Keratinocyte (primary cell): ENCODE data around the gene HMCN2. TPM values are rescaled to one million over a fixed set of nuclear protein-coding genes. Genes with fewer than 3 reads are reported as not detected.

ENCODE experiments used
- DNase-seq: peaks from one replicate; pipeline ENCODE4 v3.0.0-alpha.2; 2011; ENCODE audit warnings: low read depth, missing footprints, low spot score
- FAIRE-seq: peaks from 2 replicates; lab custom pipeline; 2011; peaks lifted over from hg19 to GRCh38; lab: Jason Lieb, UNC
- H2AFZ ChIP-seq: 2 replicates; pipeline ENCODE4 v1.6.0; 2012; ENCODE audit warnings: low read length, control low read depth, inconsistent platforms; ENCODE audit not compliant: control insufficient read depth
- H3K27ac ChIP-seq: 2 replicates; pipeline ENCODE4 v1.5.1; 2011; ENCODE audit warnings: low read length; ENCODE audit not compliant: control insufficient read depth, insufficient read depth
- H3K27me3 ChIP-seq: 3 replicates; pipeline ENCODE4 v1.6.0; 2011; ENCODE audit warnings: low read length; ENCODE audit not compliant: control insufficient read depth, insufficient read depth; ENCODE audit errors: extremely low read depth
- H3K36me3 ChIP-seq, 2 experiments: 2 replicates in 1 of 2; 3 replicates in 1 of 2; pipeline ENCODE4 v1.5.1; 2011; ENCODE audit warnings: low read length in 2 of 2, mild to moderate bottlenecking in 1 of 2; ENCODE audit not compliant: control insufficient read depth in 2 of 2, insufficient read depth in 2 of 2; ENCODE audit errors: extremely low read depth in 1 of 2
- H3K4me1 ChIP-seq: 3 replicates; pipeline ENCODE4 v1.5.1; 2011; ENCODE audit warnings: low read length; ENCODE audit not compliant: control insufficient read depth, insufficient read depth; ENCODE audit errors: extremely low read depth
- H3K4me2 ChIP-seq: 3 replicates; pipeline ENCODE4 v1.6.0; 2011; ENCODE audit warnings: low read depth, low read length; ENCODE audit not compliant: control insufficient read depth, insufficient read depth; ENCODE audit errors: extremely low read depth
- H3K4me3 ChIP-seq, 3 experiments: fragments of 200-600 bp in 1 of 3; sonication (generic) in 1 of 3; 2 replicates in 2 of 3; 3 replicates in 1 of 3; pipeline ENCODE4 v1.5.1; 2011 to 2016; ENCODE audit warnings: low read length in 3 of 3, mild to moderate bottlenecking in 3 of 3, control low read depth in 2 of 3, inconsistent platforms in 1 of 3, low read depth in 1 of 3, mixed read lengths in 1 of 3, mixed run types in 1 of 3, moderate library complexity in 1 of 3; ENCODE audit not compliant: control insufficient read depth in 2 of 3, insufficient read depth in 2 of 3; ENCODE audit errors: extremely low read depth in 1 of 3
- H3K79me2 ChIP-seq: 2 replicates; pipeline ENCODE4 v1.6.0; 2012; ENCODE audit warnings: low read length; ENCODE audit not compliant: control insufficient read depth, insufficient read depth
- H3K9ac ChIP-seq: 3 replicates; pipeline ENCODE4 v1.6.0; 2011; ENCODE audit warnings: low read length; ENCODE audit not compliant: control insufficient read depth, insufficient read depth; ENCODE audit errors: extremely low read depth
- H3K9me1 ChIP-seq: 3 replicates; pipeline ENCODE4 v1.6.0; 2011; ENCODE audit warnings: low read length; ENCODE audit not compliant: control insufficient read depth, insufficient read depth; ENCODE audit errors: extremely low read depth
- H3K9me3 ChIP-seq: 2 replicates; pipeline ENCODE4 v1.5.1; 2012; ENCODE audit warnings: low read depth, low read length; ENCODE audit not compliant: control insufficient read depth
- H4K20me1 ChIP-seq: 3 replicates; pipeline ENCODE4 v1.6.0; 2011; ENCODE audit warnings: low read length; ENCODE audit not compliant: control insufficient read depth, insufficient read depth; ENCODE audit errors: extremely low read depth
- CTCF ChIP-seq, 3 experiments: IDR thresholded peaks in 1 of 3; conservative IDR thresholded peaks in 1 of 3; optimal IDR thresholded peaks in 1 of 3; 2 replicates in 2 of 3; 3 replicates in 1 of 3; pipeline versions ENCODE3 to v1.5.1; 2011; ENCODE audit warnings: low read length in 3 of 3, mild to moderate bottlenecking in 3 of 3, moderate library complexity in 2 of 3, control low read depth in 1 of 3, inconsistent platforms in 1 of 3; ENCODE audit not compliant: insufficient read depth in 2 of 3; ENCODE audit errors: extremely low read depth in 1 of 3
- EZH2 ChIP-seq: IDR thresholded peaks from one replicate; pipeline ENCODE4 v1.6.1; 2012; ENCODE audit warnings: inconsistent platforms, mild to moderate bottlenecking, low read length, moderate library complexity
- dilution Hi-C: fragments of 300-500 bp; cut with MboI; formaldehyde crosslinking; loops from one replicate; pipeline ENCODE4 v1.7.0; 2020; ENCODE audit warnings: low sequenced_read_pairs; ENCODE audit not compliant: extremely low pct_ligation_motif_present
- polyA plus RNA-seq, 5 experiments: library from polyadenylated mRNA; depleted of rRNA in 3 of 5; stranded (reverse) in 3 of 5; stranded (forward) in 1 of 5; unstranded in 1 of 5; fragments of >200 nt; gene quantifications; 1 replicate in 1 of 5; 2 replicates in 3 of 5; 3 replicates in 1 of 5; pipeline versions ENCODE4 v1.2.1 to v1.2.3, GENCODE V29; 2011 to 2012; ENCODE audit warnings: missing spikeins in 2 of 5, low read depth in 1 of 5, low replicate concordance in 1 of 5

Gene HMCN2
- polyA plus RNA-seq, 1 donor (not counting 4 experiments of a cell fraction or from before 2014, with no cell fraction given), result not detected

DNA sequence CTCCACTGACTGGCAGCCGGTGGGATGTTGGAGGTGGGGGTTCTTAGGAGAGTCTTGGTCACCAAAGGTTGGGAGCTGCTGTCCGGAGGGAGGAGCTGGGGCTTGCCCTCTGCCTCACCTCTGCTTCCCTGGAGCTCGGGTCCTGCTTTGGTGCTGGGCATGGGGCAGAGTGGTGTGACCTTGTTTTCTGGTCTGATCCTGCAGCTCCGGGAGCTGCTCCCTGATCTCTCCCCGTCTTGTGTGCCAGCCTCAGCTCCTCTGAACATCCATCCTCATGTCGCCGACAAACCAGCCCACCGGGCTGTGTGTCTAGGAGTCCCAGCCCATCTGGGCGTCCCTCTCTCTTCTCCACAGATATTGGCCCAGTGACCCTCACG lies 18.7 kb downstream of the HMCN2 start:
- no peaks in the 10 kb centered on the region for H3K36me3 ChIP-seq
- no peak overlapping the region for H3K4me2 ChIP-seq
- no peak overlapping the region for H3K9ac ChIP-seq
- H2AFZ ChIP-seq, result no peak overlapping the region
- dilution Hi-C loops, result no loop called here
- no peaks in the 10 kb centered on the region for H3K79me2 ChIP-seq
- TF ChIP-seq CTCF (optimal IDR thresholded peaks at IDR 0.05 in 1 of 3, IDR thresholded peaks at IDR 0.05 in 1 of 3, conservative IDR thresholded peaks at IDR 0.05 in 1 of 3; ENCODE audit: extremely low read depth in 1 of 3, insufficient read depth in 2 of 3, low read length in 3 of 3), result no peak
- peaks cover 27% of the 10 kb centered on the region for H3K27me3 ChIP-seq
- DNase-seq (no peak), FAIRE-seq (no peak)
- no peak overlapping the region for H3K27ac ChIP-seq
- H4K20me1 ChIP-seq, result no peaks in the 10 kb centered on the region
- no peaks in the 10 kb centered on the region for H3K9me1 ChIP-seq
- H3K4me3 ChIP-seq, result no peak overlapping the region
- no peaks in the 10 kb centered on the region for H3K9me3 ChIP-seq
- no peaks in the 10 kb centered on the region for H3K4me1 ChIP-seq

- Histone ChIP-seq H3K27ac (no peak overlapping the region), H3K4me1 (no peaks in the 10 kb centered on the region), H3K9me3 (no peaks in the 10 kb centered on the region), H3K4me2 (no peak overlapping the region), H3K4me3 (no peak overlapping the region), H3K9ac (no peak overlapping the region), H3K36me3 (no peaks in the 10 kb centered on the region), H4K20me1 (no peaks in the 10 kb centered on the region), H3K27me3 (peaks cover 31% of the 10 kb centered on the region), H3K79me2 (no peaks in the 10 kb centered on the region), H2AFZ (no peak overlapping the region), H3K9me1 (no peaks in the 10 kb centered on the region)
- TF ChIP-seq EZH2 (no peak), CTCF (optimal IDR thresholded peaks at IDR 0.05 in 1 of 3, IDR thresholded peaks at IDR 0.05 in 1 of 3, conservative IDR thresholded peaks at IDR 0.05 in 1 of 3; ENCODE audit: extremely low read depth in 1 of 3, insufficient read depth in 2 of 3, low read length in 3 of 3) (no peak)
- dilution Hi-C loops, result no loop called here
- no peak for FAIRE-seq
- DNase-seq, result no peak
Observed at GRCh38 chr9:130284690-130285089, 19.1 kb downstream of the HMCN2 start.
